Neural crest cell (in vitro differentiated cells): ENCODE data around the gene ZNF317. TPM values are rescaled to one million over a fixed set of nuclear protein-coding genes. Genes with fewer than 3 reads are reported as not detected.

Experiments
- DNase-seq: peaks from one replicate; pipeline ENCODE4 v3.0.0; 2021; ENCODE audit warnings: low read depth, mixed read lengths, low spot score
- H3K27ac Mint-ChIP-seq: one replicate; pipeline ENCODE4 v1.8.0; 2021; ENCODE audit warnings: mild to moderate bottlenecking, mixed read lengths; ENCODE audit not compliant: unreplicated experiment
- H3K27me3 Mint-ChIP-seq: 2 replicates; pipeline ENCODE4 v1.8.0; 2021; ENCODE audit warnings: low read depth, mild to moderate bottlenecking, mixed read lengths
- H3K36me3 Mint-ChIP-seq: 2 replicates; pipeline ENCODE4 v1.8.0; 2021; ENCODE audit warnings: low read depth, mild to moderate bottlenecking, mixed read lengths
- H3K4me1 Mint-ChIP-seq: 2 replicates; pipeline ENCODE4 v1.8.0; 2021; ENCODE audit warnings: mixed read lengths
- H3K4me3 Mint-ChIP-seq: one replicate; pipeline ENCODE4 v1.8.0; 2021; ENCODE audit warnings: mild to moderate bottlenecking, mixed read lengths
- H3K9me3 Mint-ChIP-seq: 2 replicates; pipeline ENCODE4 v1.8.0; 2021; ENCODE audit warnings: mixed read lengths
- total RNA-seq: library from RNA; stranded (reverse); gene quantifications from 2 replicates; pipeline ENCODE4 v1.2.1, GENCODE V29; 2021
- TF ChIP-seq, protein P1 (sequence below): fragments of 200-600 bp; sonication (generic); conservative IDR thresholded peaks from 2 replicates; pipeline ENCODE4 v1.5.0; 2021; ENCODE audit warnings: antibody characterized with exemption, mild to moderate bottlenecking

Gene ZNF317
- total RNA-seq, 1 donor from 2014 or later = 44.0 TPM

DNA sequence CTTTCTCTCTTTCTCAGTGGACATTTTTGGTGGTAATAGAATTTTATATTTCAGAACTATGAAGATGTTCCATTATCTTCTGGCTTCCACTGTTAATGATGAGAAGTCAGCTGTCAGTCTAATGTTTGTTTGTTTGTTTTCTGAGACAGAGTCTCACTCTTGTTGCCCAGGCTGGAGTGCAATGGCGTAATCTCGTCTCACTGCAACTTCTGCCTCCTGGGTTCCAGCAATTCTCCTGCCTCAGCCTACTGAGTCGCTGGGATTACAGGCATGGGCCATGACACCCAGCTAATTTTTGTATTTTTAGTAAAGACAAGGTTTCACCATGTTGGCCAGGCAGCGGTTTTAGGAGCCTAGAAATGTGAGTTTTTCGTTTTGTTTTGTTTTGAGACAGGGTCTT, 4.7 kb downstream of the ZNF317 start:
- Mint-ChIP-seq H3K27ac (no peak overlapping the region), H3K4me3 (peak overlapping the region; percentile 70), H3K27me3 (peaks cover 3% of the 10 kb centered on the region), H3K36me3 (peaks cover 86% of the 10 kb centered on the region), H3K9me3 (peaks cover 25% of the 10 kb centered on the region), H3K4me1 (peaks cover 15% of the 10 kb centered on the region)
- DNase-seq = no peak
- TF ChIP-seq, protein P1, sequence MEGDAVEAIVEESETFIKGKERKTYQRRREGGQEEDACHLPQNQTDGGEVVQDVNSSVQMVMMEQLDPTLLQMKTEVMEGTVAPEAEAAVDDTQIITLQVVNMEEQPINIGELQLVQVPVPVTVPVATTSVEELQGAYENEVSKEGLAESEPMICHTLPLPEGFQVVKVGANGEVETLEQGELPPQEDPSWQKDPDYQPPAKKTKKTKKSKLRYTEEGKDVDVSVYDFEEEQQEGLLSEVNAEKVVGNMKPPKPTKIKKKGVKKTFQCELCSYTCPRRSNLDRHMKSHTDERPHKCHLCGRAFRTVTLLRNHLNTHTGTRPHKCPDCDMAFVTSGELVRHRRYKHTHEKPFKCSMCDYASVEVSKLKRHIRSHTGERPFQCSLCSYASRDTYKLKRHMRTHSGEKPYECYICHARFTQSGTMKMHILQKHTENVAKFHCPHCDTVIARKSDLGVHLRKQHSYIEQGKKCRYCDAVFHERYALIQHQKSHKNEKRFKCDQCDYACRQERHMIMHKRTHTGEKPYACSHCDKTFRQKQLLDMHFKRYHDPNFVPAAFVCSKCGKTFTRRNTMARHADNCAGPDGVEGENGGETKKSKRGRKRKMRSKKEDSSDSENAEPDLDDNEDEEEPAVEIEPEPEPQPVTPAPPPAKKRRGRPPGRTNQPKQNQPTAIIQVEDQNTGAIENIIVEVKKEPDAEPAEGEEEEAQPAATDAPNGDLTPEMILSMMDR = no peak

DNA sequence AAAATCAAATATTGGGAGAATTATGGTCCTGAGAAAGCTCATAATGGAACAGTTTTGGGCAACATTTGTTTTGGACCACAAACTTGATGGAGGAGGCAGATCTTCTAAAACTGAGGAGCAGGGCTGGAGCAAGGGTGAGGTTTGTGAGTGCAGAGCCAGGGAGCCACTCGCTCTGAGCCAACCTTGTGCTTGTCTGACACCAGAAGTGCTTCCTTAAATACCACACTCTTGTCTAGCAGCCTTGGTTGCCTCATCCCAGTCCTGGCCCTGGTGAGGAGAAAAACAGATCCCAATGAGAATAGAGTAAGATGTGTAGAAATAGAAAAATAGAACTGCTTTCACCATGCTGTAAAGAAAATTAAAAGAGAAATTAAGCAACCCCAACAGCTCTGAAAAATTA, 6.7 kb downstream of the ZNF317 start:
- TF ChIP-seq, protein P1 = no peak
- no peaks in the 10 kb centered on the region for H3K4me1 Mint-ChIP-seq
- DNase-seq = no peak
- peaks cover 88% of the 10 kb centered on the region for H3K36me3 Mint-ChIP-seq
- no peaks in the 10 kb centered on the region for H3K27me3 Mint-ChIP-seq
- no peak overlapping the region for H3K27ac Mint-ChIP-seq
- H3K4me3 Mint-ChIP-seq = no peak overlapping the region
- H3K9me3 Mint-ChIP-seq = peaks cover 38% of the 10 kb centered on the region

DNA sequence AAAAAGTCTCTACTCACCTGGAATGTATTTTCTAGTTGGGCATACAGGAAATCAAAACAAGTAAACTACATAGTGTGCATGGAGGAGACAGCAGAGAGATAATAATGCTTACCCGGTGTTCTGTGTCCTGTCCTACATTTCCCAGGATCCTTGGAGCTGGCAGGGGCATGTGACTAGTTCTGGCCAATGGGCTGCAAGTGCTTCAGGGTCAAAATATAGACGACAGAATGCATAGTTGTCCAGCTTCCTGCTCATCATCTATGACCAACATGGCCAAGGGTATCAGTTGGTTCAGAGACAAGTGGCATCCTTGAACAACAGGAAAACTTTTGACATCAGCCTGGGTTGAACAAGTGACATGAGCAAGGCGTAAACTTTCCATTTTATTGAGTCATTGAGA, 8.5 kb downstream of the ZNF317 start:
- Mint-ChIP-seq H3K27ac (no peak overlapping the region), H3K4me1 (no peaks in the 10 kb centered on the region), H3K27me3 (no peaks in the 10 kb centered on the region), H3K36me3 (peaks cover 91% of the 10 kb centered on the region), H3K9me3 (peaks cover 43% of the 10 kb centered on the region), H3K4me3 (no peak overlapping the region)
- TF ChIP-seq, protein P1 = no peak
- no peak for DNase-seq

DNA sequence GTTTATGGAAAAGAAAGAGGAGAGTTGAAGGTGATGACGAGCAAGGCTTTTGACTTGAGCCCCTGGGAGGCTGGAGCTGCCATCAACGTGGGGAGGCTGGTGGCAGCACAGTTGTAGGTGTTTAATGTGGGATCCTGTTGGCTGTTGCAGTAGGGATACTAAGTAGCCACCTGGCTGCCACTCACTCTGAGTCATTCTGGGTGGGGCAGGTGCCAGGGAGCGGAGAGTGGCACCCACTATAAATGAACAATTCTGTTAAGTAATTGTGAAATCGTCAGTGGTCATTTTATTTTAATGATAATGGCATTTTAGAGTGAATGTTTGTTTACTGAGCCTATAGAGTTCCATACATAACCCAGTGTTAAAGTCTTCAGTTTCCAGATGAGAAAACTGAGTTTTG, 9.8 kb downstream of the ZNF317 start:
- H3K27me3 Mint-ChIP-seq = no peaks in the 10 kb centered on the region
- H3K9me3 Mint-ChIP-seq = peaks cover 45% of the 10 kb centered on the region
- no peak overlapping the region for H3K27ac Mint-ChIP-seq
- no peak for DNase-seq
- peaks cover 91% of the 10 kb centered on the region for H3K36me3 Mint-ChIP-seq
- no peaks in the 10 kb centered on the region for H3K4me1 Mint-ChIP-seq
- TF ChIP-seq, protein P1 = no peak
- no peak overlapping the region for H3K4me3 Mint-ChIP-seq

GRCh38 chr19:9150650-9151049, 10.5 kb downstream of the ZNF317 start:
- DNase-seq = no peak
- no peak overlapping the region for H3K4me3 Mint-ChIP-seq
- peaks cover 47% of the 10 kb centered on the region for H3K9me3 Mint-ChIP-seq
- TF ChIP-seq, protein P1 = no peak
- H3K4me1 Mint-ChIP-seq = no peaks in the 10 kb centered on the region
- H3K27ac Mint-ChIP-seq = no peak overlapping the region
- no peaks in the 10 kb centered on the region for H3K27me3 Mint-ChIP-seq
- peaks cover 91% of the 10 kb centered on the region for H3K36me3 Mint-ChIP-seq

DNA sequence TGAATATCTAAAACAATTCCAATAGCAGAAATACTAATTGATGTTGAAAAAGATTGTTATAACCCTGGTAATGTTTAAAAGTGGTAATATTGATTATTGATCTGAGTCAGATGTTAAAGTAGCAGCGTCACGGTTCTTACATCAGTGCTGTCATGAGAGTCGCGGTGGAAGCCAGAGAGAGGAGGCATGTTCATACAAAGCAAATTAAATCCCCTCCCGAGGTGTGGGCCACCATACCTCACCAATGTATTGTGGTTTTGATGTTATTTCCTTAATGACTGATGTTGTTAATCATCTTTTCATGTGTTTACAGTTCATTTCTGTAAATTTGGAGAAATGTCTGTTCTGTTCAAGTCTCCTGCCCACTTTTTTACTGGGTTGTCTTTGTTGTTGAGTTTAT, 11.2 kb downstream of the ZNF317 start:
- no peak for DNase-seq
- H3K27me3 Mint-ChIP-seq = no peaks in the 10 kb centered on the region
- no peak overlapping the region for H3K4me3 Mint-ChIP-seq
- no peak overlapping the region for H3K27ac Mint-ChIP-seq
- no peaks in the 10 kb centered on the region for H3K4me1 Mint-ChIP-seq
- TF ChIP-seq, protein P1 = no peak
- H3K36me3 Mint-ChIP-seq = peaks cover 95% of the 10 kb centered on the region
- H3K9me3 Mint-ChIP-seq = peaks cover 46% of the 10 kb centered on the region
